Neural crest cell (in vitro differentiated cells): ENCODE data around the gene L3MBTL4. TPM values are rescaled to one million over a fixed set of nuclear protein-coding genes. Genes with fewer than 3 reads are reported as not detected.

Source experiments
- DNase-seq: peaks from one replicate; pipeline ENCODE4 v3.0.0; 2021; ENCODE audit warnings: low read depth, mixed read lengths, low spot score
- H3K27ac Mint-ChIP-seq: one replicate; pipeline ENCODE4 v1.8.0; 2021; ENCODE audit warnings: mild to moderate bottlenecking, mixed read lengths; ENCODE audit not compliant: unreplicated experiment
- H3K27me3 Mint-ChIP-seq: 2 replicates; pipeline ENCODE4 v1.8.0; 2021; ENCODE audit warnings: low read depth, mild to moderate bottlenecking, mixed read lengths
- H3K36me3 Mint-ChIP-seq: 2 replicates; pipeline ENCODE4 v1.8.0; 2021; ENCODE audit warnings: low read depth, mild to moderate bottlenecking, mixed read lengths
- H3K4me1 Mint-ChIP-seq: 2 replicates; pipeline ENCODE4 v1.8.0; 2021; ENCODE audit warnings: mixed read lengths
- H3K4me3 Mint-ChIP-seq: one replicate; pipeline ENCODE4 v1.8.0; 2021; ENCODE audit warnings: mild to moderate bottlenecking, mixed read lengths
- H3K9me3 Mint-ChIP-seq: 2 replicates; pipeline ENCODE4 v1.8.0; 2021; ENCODE audit warnings: mixed read lengths
- total RNA-seq: library from RNA; stranded (reverse); gene quantifications from 2 replicates; pipeline ENCODE4 v1.2.1, GENCODE V29; 2021
- TF ChIP-seq, protein P1 (sequence below): fragments of 200-600 bp; sonication (generic); conservative IDR thresholded peaks from 2 replicates; pipeline ENCODE4 v1.5.0; 2021; ENCODE audit warnings: antibody characterized with exemption, mild to moderate bottlenecking

Gene L3MBTL4
- total RNA-seq, 1 donor from 2014 or later = 0.65 TPM

DNA sequence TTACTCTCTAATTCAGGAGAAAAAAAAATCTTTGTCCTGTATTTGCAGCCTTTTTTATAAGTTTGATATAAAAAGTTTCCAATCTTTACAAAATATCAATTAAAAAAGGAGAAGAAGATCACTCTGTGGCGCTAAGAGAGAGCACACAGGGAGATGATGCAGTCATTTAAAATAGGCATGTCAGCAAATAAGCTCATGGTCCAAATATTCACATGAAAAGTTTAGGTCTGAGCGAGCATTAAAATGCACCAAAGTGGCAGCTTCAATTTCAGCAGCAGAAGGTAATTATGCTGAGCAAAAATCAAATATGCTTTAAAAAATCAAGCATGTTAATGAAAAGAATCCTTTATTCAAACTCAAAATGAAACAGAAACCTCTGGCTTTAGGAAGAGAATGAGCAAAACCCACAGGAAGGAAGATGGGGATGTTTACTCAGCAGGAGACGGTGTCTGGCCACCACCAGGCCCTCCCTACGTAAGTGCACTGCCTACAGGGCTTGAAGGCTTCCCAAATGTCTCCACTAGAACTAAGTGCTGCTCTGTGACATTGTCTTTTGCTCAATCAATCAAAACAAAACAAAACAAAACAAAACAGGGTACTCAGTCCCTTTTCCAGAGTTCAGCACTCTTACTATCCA is 120.4 kb downstream of the L3MBTL4 start:
- H3K4me3 Mint-ChIP-seq = no peak overlapping the region

DNA sequence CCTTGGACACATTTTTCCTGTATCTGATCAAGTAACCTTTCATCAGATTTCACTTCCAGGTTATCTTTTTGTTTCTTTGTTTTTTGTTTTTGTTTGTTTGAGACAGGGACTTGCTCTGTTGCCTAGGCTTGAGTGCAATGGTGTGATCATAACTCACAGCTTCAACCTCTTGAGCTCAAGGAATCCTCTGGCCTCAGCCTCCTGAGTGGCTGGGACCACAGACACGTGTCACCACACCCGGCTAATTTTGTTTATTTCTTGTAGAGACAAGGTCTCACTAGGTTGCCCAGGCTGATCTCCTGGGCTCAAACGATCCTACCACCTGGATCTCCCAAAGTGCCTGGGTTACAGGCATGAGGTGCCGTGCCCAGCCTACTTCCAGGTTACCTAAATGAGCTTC is 124.9 kb downstream of the L3MBTL4 start:
- Mint-ChIP-seq H3K36me3 (no peaks in the 10 kb centered on the region), H3K4me3 (no peak overlapping the region), H3K27me3 (no peaks in the 10 kb centered on the region), H3K27ac (no peak overlapping the region), H3K4me1 (peaks cover 13% of the 10 kb centered on the region), H3K9me3 (no peaks in the 10 kb centered on the region)
- TF ChIP-seq, protein P1, sequence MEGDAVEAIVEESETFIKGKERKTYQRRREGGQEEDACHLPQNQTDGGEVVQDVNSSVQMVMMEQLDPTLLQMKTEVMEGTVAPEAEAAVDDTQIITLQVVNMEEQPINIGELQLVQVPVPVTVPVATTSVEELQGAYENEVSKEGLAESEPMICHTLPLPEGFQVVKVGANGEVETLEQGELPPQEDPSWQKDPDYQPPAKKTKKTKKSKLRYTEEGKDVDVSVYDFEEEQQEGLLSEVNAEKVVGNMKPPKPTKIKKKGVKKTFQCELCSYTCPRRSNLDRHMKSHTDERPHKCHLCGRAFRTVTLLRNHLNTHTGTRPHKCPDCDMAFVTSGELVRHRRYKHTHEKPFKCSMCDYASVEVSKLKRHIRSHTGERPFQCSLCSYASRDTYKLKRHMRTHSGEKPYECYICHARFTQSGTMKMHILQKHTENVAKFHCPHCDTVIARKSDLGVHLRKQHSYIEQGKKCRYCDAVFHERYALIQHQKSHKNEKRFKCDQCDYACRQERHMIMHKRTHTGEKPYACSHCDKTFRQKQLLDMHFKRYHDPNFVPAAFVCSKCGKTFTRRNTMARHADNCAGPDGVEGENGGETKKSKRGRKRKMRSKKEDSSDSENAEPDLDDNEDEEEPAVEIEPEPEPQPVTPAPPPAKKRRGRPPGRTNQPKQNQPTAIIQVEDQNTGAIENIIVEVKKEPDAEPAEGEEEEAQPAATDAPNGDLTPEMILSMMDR = no peak
- no peak for DNase-seq

More for the DNA sequence above, 120.4 kb downstream of the L3MBTL4 start:
- DNase-seq = no peak
- Mint-ChIP-seq H3K4me1 (peaks cover 3% of the 10 kb centered on the region), H3K36me3 (no peaks in the 10 kb centered on the region), H3K27me3 (no peaks in the 10 kb centered on the region), H3K9me3 (no peaks in the 10 kb centered on the region), H3K27ac (no peak overlapping the region)
- TF ChIP-seq, protein P1 = no peak

DNA sequence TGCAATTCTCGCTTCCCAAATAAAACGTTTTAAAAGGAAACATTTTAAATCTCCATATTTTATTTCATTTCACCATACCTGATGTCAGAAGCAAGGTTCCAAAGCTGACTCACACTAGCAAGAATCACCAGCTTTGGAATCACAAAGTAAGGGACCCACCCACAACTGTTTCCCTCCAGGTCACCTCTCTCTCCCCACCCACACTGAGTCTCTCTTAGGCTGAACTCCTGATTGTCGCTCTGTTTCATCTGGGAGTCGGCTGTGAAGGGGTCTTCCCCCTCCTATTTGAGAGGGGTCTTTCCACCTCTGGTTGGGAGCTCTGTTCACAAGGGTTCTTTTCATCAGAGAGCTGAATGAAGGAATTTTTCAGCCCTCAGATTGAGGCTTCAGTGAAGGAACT is 128.1 kb downstream of the L3MBTL4 start:
- H3K4me1 Mint-ChIP-seq = peaks cover 10% of the 10 kb centered on the region
- no peaks in the 10 kb centered on the region for H3K9me3 Mint-ChIP-seq
- no peak for DNase-seq
- H3K27me3 Mint-ChIP-seq = no peaks in the 10 kb centered on the region
- no peak overlapping the region for H3K4me3 Mint-ChIP-seq
- H3K27ac Mint-ChIP-seq = no peak overlapping the region
- TF ChIP-seq, protein P1 = no peak
- H3K36me3 Mint-ChIP-seq = no peaks in the 10 kb centered on the region

DNA sequence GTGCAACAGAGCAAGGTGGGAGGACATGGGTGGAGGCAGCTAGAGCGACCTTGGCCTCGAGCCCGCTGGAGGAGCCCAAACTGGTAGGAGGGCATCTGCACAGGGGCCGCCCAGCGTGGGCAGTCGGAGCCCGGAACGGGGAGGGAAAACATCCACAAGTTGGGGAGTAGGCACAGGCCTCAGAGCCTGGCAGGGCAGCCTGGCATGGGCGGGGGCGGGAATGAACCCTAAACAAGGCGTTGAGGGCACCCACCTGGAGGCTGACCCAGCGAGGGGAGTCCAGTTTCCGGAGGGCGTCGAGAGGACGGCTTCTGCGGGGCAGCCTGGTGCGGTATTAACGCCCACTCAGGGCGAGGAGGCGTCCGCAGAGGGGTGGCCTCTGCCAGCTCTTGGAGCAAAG is 129.9 kb downstream of the L3MBTL4 start:
- no peak overlapping the region for H3K4me3 Mint-ChIP-seq
- no peaks in the 10 kb centered on the region for H3K27me3 Mint-ChIP-seq
- H3K4me1 Mint-ChIP-seq = peaks cover 21% of the 10 kb centered on the region
- no peak overlapping the region for H3K27ac Mint-ChIP-seq
- H3K9me3 Mint-ChIP-seq = no peaks in the 10 kb centered on the region
- TF ChIP-seq, protein P1 = no peak
- no peak for DNase-seq
- no peaks in the 10 kb centered on the region for H3K36me3 Mint-ChIP-seq

DNA sequence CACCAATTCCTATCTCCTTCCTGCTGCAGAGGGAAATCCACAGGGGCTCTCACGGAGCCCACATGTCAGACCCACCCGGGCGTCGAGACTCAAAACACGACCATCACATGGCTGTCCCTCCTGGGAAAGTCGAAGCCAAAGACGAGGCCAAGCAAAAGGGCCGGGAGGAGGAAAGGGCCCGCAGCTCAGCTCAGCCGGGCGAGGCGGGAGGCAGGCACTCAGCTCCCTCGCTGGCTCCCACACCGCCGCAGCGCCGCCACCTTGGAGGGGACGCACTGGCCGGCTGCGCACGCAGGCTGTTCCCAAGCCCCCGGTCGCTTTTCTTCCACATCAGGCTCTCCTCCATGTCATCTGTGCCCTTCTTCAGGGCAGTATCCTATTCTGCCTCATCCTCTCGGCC is 130.4 kb downstream of the L3MBTL4 start:
- no peak overlapping the region for H3K27ac Mint-ChIP-seq
- peaks cover 23% of the 10 kb centered on the region for H3K4me1 Mint-ChIP-seq
- H3K4me3 Mint-ChIP-seq = no peak overlapping the region
- DNase-seq = no peak
- no peaks in the 10 kb centered on the region for H3K27me3 Mint-ChIP-seq
- H3K9me3 Mint-ChIP-seq = no peaks in the 10 kb centered on the region
- TF ChIP-seq, protein P1 = no peak
- no peaks in the 10 kb centered on the region for H3K36me3 Mint-ChIP-seq
